HEK293T (cell line): ENCODE data around the gene RIT2.

Experiments
- BHLHE40 ChIP-seq: fragments of 450-650 bp; IDR thresholded peaks from 2 replicates; pipeline ENCODE4 v1.6.1; 2016; ENCODE audit warnings: mild to moderate bottlenecking, moderate library complexity, borderline replicate concordance
- ELF4 ChIP-seq: fragments of 450-650 bp; IDR thresholded peaks from 2 replicates; pipeline ENCODE4 v1.6.1; 2017; ENCODE audit warnings: antibody characterized with exemption
- FOXA1 ChIP-seq: fragments of 450-650 bp; IDR thresholded peaks from 2 replicates; pipeline ENCODE4 v1.6.1; 2016; ENCODE audit warnings: mild to moderate bottlenecking
- FOXK2 ChIP-seq: fragments of 450-650 bp; IDR thresholded peaks from 2 replicates; pipeline ENCODE4 v1.6.1; 2016; ENCODE audit warnings: mild to moderate bottlenecking
- FOXM1 ChIP-seq: fragments of 450-650 bp; IDR thresholded peaks from 2 replicates; pipeline ENCODE4 v1.6.1; 2017; ENCODE audit warnings: mild to moderate bottlenecking, borderline replicate concordance
- HDGF ChIP-seq: fragments of 450-650 bp; IDR thresholded peaks from 2 replicates; pipeline ENCODE4 v1.6.1; 2017; ENCODE audit warnings: antibody characterized with exemption, borderline replicate concordance
- SP1 ChIP-seq: fragments of 450-650 bp; IDR thresholded peaks from 2 replicates; pipeline ENCODE4 v1.6.1; 2017
- SUZ12 ChIP-seq: fragments of 450-650 bp; IDR thresholded peaks from 2 replicates; pipeline ENCODE4 v1.6.1; 2016; ENCODE audit warnings: mild to moderate bottlenecking
- TARDBP ChIP-seq: fragments of 450-650 bp; IDR thresholded peaks from 2 replicates; pipeline ENCODE4 v1.6.1; 2016
- ZNF384 ChIP-seq: fragments of 450-650 bp; IDR thresholded peaks from 2 replicates; pipeline ENCODE4 v1.6.1; 2016

DNA sequence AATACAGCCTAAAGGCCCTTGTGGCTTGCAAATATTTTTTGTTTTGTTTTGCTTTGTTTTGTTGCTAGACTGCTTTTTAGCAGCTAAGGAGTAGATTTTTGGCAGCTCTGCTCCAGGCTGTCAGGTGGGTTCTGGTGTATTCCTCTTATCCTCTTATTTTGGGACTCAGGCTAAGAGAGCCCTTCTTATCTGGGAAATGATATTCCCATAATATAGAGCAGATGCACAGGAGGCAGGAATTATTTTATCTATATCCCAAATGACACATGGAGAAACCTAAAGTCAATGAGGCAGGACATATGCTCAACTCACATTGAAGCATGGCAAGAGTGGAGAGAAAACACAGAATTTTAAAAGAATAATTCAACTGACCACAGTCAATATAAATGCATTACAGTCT lies 369.6 kb downstream of the RIT2 start:
- TF ChIP-seq FOXK2 (no peak), FOXA1 (no peak), ZNF384 (no peak), ELF4 (no peak), SP1 (no peak), HDGF (no peak), BHLHE40 (no peak), TARDBP (no peak), FOXM1 (no peak), SUZ12 (no peak)
